Effector memory CD4-positive, alpha-beta T cell (primary cell): ENCODE measurements around the gene GRK4.
"Not testable (repeated sequence)": the region's sequence is repeated elsewhere in the genome, so short reads cannot be mapped to it uniquely, and the experiment has no call there.

ENCODE experiments used
- DNase-seq, 3 donors: peaks; one replicate each; pipeline ENCODE4 v3.0.0-alpha.2; 2020
- H3K27ac ChIP-seq: 2 replicates; pipeline ENCODE4 v1.7.0; 2013; ENCODE audit warnings: mild to moderate bottlenecking, low read length, moderate library complexity; ENCODE audit not compliant: insufficient read depth, poor library complexity, severe bottlenecking
- H3K27me3 ChIP-seq: replicated peaks from 2 replicates; pipeline ENCODE4 v1.7.0; 2013; ENCODE audit warnings: mild to moderate bottlenecking, low read length; ENCODE audit not compliant: insufficient read depth, control insufficient read depth, poor library complexity, severe bottlenecking
- H3K36me3 ChIP-seq: 2 replicates; pipeline ENCODE4 v1.7.0; 2013; ENCODE audit warnings: mild to moderate bottlenecking, low read length, moderate library complexity; ENCODE audit not compliant: control insufficient read depth, insufficient read depth
- H3K4me1 ChIP-seq: 2 replicates; pipeline ENCODE4 v1.7.0; 2013; ENCODE audit warnings: low read length, mild to moderate bottlenecking; ENCODE audit not compliant: control insufficient read depth, insufficient read depth, poor library complexity, severe bottlenecking
- H3K4me3 ChIP-seq: 2 replicates; pipeline ENCODE4 v1.7.0; 2013; ENCODE audit warnings: low read length, low read depth, mild to moderate bottlenecking; ENCODE audit not compliant: insufficient read depth, poor library complexity, severe bottlenecking
- H3K9me3 ChIP-seq: 2 replicates; pipeline ENCODE4 v1.7.0; 2013; ENCODE audit warnings: mild to moderate bottlenecking, low read length, moderate library complexity; ENCODE audit not compliant: control insufficient read depth

The GRK4 gene

DNA sequence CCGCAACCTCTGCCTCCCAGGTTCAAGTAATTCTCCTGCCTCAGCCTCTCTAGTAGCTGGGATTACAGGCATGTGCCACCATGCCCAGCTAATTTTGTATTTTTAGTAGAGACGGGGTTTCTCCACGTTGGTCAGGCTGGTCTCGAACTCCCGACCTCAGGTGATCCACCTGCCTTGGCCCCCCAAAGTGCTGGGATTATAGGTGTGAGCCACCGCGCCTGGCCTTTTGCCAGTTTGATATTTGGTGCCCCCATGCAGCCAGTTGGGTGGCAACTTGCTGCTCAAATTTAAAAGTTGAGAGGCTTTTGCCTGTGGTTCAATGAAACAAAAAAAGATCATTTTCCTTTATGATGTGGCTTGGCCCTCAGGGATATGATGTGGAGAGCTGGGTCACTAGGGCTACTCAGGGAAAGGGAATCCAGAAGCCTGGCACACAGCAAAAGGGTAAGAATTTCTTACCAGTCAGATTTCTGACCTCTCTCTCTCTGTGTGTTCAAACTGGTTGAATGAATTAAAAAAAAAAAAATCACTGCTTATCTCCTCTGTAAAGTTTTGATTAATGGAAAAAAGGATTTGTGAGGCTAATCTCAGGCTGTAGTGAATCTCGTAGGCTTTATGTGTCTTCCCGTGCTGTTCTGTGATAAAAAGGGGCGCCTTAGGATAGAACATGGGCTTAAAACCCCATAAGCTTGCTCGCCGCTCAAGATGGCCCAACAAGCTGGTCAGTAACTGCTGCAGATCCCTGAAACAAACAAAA lies 87.9 kb downstream of the GRK4 start:
- not testable (repeated sequence) for H3K27me3 ChIP-seq, DNase-seq, H3K4me3 ChIP-seq, H3K4me1 ChIP-seq, H3K9me3 ChIP-seq, H3K27ac ChIP-seq, H3K36me3 ChIP-seq

DNA sequence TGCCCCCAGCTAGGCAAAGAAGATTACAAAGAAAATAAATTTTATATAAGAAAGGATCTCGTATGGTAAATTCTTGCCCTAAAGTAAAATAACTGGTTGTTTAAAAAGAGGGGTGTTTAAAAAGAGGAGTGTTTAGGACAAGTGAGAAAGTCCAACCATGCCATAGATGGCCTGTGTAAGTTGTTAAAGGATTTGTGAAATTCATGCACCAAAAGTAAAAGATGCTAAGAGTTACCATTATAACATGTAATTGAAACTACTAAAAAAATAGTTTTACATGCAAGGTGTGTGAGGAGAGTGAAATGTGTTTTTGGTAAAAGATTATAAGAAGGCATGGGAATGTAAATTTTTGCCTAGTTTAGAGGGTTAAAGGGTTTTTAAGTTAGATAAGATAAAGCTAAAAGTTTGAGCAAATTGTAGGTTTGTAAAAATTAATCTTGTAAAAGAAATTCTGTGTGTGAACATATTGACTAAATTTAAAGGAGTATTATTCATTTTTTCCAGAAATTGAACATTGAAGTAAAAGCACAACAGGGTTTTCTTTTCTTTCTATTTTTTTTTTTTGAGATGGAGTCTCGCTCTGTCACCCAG lies 90.9 kb downstream of the GRK4 start:
- Histone ChIP-seq H3K9me3 (no peaks in the 10 kb centered on the region), H3K4me1 (no peaks in the 10 kb centered on the region), H3K4me3 (no peak overlapping the region), H3K36me3 (no peaks in the 10 kb centered on the region), H3K27ac (no peak overlapping the region), H3K27me3 (no peaks in the 10 kb centered on the region)
- DNase-seq: no peak

DNA sequence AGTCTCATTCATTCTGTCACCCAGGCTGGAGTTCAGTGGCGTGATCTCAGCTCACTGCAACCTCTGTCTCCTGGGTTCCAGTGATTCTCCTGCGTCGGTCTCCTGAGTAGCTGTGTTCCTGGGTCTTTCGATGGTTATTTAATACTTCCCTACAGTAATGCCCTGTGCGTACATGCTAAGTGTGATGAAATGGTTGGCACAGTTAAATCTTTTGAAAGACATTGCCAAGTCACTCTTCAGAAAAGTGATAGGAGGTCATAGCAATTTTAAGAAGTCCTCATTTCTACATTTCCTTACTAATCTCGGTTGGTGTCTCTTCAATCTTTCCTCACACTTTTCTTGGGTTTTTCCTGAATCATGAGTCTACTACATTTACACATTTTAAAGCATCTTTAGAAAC lies 96.6 kb downstream of the GRK4 start:
- no peaks in the 10 kb centered on the region for H3K27me3 ChIP-seq
- no peak overlapping the region for H3K27ac ChIP-seq
- no peak overlapping the region for H3K4me3 ChIP-seq
- no peaks in the 10 kb centered on the region for H3K36me3 ChIP-seq
- no peaks in the 10 kb centered on the region for H3K4me1 ChIP-seq
- H3K9me3 ChIP-seq: no peaks in the 10 kb centered on the region
- DNase-seq: no peak

DNA sequence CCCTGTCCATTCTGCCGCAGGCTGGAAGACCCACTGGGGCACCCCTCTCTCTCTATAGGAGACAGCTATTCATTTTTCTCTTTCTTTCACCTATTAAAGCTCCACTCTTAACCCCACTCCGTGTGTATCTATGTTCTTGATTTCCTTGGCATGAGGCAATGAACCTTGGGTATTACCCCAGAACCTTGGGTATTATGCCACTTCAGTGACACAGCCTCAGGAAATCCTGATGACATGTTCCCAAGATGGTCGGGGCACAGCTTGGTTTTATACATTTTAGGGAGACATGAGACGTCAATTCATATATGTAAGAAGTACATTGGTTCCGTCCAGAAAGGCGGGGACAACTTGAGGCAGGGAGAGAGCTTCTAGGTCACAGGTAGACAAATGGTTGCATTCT lies 97.6 kb downstream of the GRK4 start:
- H3K27me3 ChIP-seq: no peaks in the 10 kb centered on the region
- no peaks in the 10 kb centered on the region for H3K4me1 ChIP-seq
- DNase-seq: no peak
- H3K27ac ChIP-seq: no peak overlapping the region
- H3K36me3 ChIP-seq: no peaks in the 10 kb centered on the region
- H3K4me3 ChIP-seq: no peak overlapping the region
- no peaks in the 10 kb centered on the region for H3K9me3 ChIP-seq

DNA sequence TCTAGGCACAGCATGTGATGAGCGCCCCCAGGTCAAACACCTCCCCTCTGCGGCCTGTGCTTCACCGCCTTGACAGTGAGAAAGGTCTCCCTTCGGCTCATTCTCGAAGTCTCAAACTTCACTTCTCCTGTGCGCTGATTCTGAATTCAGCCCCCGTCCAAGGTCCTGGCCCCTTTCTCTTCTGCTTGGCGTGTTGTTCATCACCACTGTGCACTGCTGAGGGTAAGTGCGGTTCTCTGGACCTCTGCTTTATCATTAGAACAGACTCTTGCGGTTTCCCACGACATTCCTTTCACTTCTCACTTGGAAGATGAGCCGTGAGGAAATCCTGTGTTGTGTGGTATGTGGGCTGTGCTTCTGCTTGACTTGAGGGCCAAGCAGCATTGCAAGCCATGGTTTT lies 99.1 kb downstream of the GRK4 start:
- H3K27ac ChIP-seq: no peak overlapping the region
- H3K9me3 ChIP-seq: no peaks in the 10 kb centered on the region
- DNase-seq: no peak
- no peak overlapping the region for H3K4me3 ChIP-seq
- no peaks in the 10 kb centered on the region for H3K27me3 ChIP-seq
- no peaks in the 10 kb centered on the region for H3K4me1 ChIP-seq
- no peaks in the 10 kb centered on the region for H3K36me3 ChIP-seq

DNA sequence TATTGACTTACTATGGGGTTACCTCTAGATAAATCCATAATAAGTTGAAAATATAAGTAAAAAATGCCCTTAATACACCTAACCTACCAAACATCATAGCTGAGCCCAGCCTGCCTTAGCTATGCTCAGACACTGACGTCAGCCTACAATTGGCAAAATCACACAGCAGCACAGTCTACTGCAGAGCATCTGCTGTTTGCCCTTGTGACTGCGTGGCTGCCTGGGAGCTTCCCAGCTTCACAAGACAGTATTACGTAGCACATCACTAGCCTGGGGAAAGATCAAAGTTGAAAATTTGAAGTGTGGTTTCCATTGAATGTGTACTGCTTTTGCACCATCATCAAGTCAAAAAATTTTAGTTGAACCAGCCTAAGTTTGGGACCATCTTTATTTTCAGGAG lies 102.2 kb downstream of the GRK4 start:
- H3K4me1 ChIP-seq: no peaks in the 10 kb centered on the region
- H3K4me3 ChIP-seq: no peak overlapping the region
- no peaks in the 10 kb centered on the region for H3K9me3 ChIP-seq
- H3K27ac ChIP-seq: no peak overlapping the region
- DNase-seq: no peak
- no peaks in the 10 kb centered on the region for H3K36me3 ChIP-seq
- H3K27me3 ChIP-seq: no peaks in the 10 kb centered on the region

DNA sequence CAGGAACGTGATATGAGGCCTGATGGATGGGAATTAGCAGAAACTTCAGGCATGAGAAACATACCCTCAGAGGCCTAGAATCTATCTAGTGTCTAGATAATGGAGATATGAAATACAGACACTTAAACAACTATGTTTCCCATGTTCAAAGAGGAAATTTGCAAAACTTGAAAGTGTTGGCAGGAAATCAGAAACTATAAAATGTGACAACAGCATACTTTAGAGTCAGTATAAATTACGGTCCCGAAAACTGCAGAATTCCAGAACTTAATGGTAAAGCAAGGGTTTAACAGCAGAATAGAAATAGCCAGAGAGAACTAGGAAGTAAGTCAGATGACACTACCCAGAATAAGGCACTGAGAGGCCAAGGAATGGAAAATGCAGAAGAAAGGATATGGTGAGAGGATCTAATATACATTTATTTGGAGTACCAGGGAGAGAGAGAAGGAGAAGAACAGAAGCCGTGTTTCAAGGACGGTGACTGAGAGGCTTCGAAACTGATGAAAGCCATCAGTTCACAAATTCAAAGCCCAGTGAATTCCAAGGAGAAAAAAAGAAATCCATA lies 103.5 kb downstream of the GRK4 start:
- DNase-seq: no peak
- H3K27ac ChIP-seq: no peak overlapping the region
- H3K27me3 ChIP-seq: no peaks in the 10 kb centered on the region
- no peak overlapping the region for H3K4me3 ChIP-seq
- no peaks in the 10 kb centered on the region for H3K36me3 ChIP-seq
- H3K4me1 ChIP-seq: no peaks in the 10 kb centered on the region
- no peaks in the 10 kb centered on the region for H3K9me3 ChIP-seq

DNA sequence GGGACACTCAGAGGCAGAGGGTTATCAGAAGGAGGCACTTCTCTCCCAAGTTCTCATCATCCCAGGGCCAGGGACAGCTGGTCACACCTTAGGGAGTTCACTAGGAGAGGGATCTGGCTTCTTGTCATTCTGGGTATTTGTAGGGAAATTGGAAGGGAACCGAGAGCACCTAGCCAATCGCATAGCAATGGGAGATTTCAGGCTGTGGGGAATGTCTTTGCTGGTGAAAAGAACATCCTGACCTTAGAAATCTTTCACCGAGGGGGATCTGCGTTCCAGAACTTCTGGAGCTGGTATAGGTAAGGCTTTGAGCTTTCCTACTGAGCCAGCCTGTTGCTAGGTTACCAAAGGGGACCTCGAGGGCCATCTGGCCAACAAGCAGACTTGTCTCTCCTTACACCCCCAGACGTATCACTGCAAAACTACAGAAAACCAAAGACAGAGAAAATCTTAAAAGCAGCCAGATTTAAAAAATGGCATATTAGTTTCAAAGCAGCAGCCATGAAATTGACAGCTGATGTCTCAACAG lies 104.2 kb downstream of the GRK4 start:
- H3K36me3 ChIP-seq: no peaks in the 10 kb centered on the region
- no peak overlapping the region for H3K4me3 ChIP-seq
- no peak for DNase-seq
- H3K9me3 ChIP-seq: no peaks in the 10 kb centered on the region
- H3K4me1 ChIP-seq: no peaks in the 10 kb centered on the region
- no peaks in the 10 kb centered on the region for H3K27me3 ChIP-seq
- H3K27ac ChIP-seq: no peak overlapping the region

DNA sequence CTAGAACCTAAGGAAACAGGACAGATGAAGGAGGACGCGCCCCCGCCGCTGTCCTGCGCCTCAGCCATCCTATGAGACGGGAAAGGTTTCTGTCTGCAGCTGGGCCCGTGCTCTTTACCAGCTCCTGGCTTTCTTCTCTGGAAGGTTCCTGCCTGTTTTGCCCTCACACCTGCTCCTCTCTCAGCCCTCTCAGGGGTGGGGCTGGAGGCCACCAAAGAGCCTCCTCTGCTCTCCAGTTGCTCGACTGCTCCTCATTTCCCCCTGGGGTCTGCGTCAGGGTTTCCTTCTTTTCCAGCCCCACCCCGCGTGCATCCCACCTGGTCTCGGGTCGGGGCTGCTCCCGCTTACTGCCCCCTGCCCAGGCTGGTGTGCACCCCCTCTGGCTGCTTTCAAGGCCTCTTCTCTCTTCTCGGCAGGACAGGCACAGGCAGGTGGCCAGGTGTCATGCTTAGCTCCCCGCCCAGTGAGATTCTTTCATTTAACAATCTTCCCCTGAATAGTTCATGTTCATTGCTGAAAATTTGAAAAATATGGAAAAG lies 106.4 kb downstream of the GRK4 start:
- H3K36me3 ChIP-seq: no peaks in the 10 kb centered on the region
- no peaks in the 10 kb centered on the region for H3K27me3 ChIP-seq
- no peak overlapping the region for H3K4me3 ChIP-seq
- H3K9me3 ChIP-seq: no peaks in the 10 kb centered on the region
- peaks cover 6% of the 10 kb centered on the region for H3K4me1 ChIP-seq
- H3K27ac ChIP-seq: no peak overlapping the region
- no peak for DNase-seq
